ENCODE data around the gene OR10G7.

GRCh38 chr11:123995119-123995518 lies 46.0 kb downstream of the OR10G7 start, which contains the start of gene OR10G6:
- no peak for TF ChIP-seq EZH2 (IDR thresholded peaks at IDR 0.05; ENCODE audit: low read length, unreplicated experiment)
- no peak for TF ChIP-seq EZH2phosphoT487 (IDR thresholded peaks at IDR 0.05; ENCODE audit: borderline replicate concordance, low read length)
- no peak for TF ChIP-seq CTCF (conservative IDR thresholded peaks at IDR 0.05; ENCODE audit: low read depth, low read length)
